HS-27A (cell line): ENCODE measurements around the gene MYH13.
"Not testable (repeated sequence)": the region's sequence is repeated elsewhere in the genome, so short reads cannot be mapped to it uniquely, and the experiment has no call there.

Experiments used
- DNase-seq: peaks from one replicate; pipeline ENCODE4 v3.0.0-alpha.2; 2012; ENCODE audit warnings: low read depth, missing footprints

MYH13 gene

DNA sequence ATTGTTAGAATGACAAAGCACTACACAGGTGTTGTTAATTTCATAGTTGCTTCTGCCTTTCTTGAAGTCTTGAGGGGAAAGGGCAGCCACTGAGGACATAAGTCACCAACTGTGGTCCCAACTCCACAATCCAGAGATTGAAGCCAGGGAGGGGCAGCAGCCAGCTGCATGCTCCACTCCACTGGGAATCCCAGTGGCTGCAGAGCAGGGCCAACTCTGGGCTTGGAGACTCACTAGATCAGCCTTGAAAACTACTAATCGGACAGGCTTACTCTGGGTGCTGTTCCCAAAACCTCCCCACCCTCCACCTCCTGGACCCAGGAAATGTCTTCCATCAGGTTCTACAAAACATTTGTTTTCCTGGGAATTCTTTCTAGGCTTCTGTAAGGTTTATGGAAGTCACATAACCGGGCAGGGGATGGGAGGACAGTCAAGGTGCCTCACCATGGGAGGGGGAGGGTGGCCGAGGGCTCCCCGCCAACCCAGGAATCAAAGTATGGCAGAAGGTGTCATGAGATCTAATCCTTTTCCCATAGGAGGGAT, 68.0 kb downstream of the MYH13 start:
- DNase-seq, result no peak

DNA sequence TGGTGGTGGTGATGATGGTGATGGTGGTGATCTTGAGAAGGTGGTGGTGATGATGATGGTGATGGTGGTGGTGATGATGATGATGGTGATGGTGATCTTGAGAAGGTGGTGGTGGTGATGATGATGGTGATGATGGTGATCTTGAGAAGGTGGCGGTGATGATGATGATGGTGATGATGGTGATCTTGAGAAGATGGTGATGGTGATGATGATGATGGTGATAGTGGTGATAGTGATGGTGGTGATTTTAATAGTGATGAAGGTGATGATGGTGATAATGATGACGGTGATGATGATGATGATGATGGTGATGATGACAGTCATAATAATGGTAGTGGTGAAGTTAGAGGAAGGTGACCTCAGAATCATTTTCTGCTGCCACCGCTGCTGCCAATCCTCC, 75.1 kb downstream of the MYH13 start:
- no peak for DNase-seq

DNA sequence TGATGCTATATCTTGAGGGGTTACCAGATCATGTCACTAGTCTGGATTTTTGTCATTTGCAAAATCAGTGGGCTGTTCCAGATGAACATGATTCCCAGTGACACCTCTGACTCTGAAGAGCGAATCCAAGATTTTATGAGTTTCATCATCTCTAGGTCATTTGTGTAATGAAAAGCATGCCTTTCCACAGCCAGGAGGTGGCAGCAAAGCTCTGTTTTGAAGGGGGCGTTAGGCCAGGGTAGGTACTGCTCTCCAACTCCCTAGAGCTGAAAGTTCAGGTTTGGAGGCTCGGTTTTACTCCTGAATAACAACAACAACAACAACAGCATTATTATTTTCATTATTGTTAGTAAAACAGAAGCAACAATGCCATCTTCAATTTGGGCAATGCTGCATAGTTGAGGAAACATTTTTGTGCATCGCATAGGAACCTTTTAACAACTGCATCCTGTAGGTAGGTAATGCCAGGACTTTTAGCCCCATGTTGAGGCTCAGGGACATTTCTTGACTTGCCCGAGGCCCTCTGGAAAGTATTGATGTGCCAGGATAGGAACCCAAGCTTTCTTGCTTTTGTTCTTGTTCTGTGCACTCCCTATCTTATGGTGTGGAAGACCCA, 77.0 kb downstream of the MYH13 start:
- peak; percentile 5 for DNase-seq

- no peak for DNase-seq
These were observed 78.6 kb downstream of the MYH13 start for GRCh38 chr17:10294180-10294579.

GRCh38 chr17:10292057-10292937, 80.5 kb downstream of the MYH13 start:
- no peak for DNase-seq

- not testable (repeated sequence) for DNase-seq
These were observed 81.2 kb downstream of the MYH13 start for GRCh38 chr17:10291576-10291975.

- no peak for DNase-seq
These were observed 82.8 kb downstream of the MYH13 start for GRCh38 chr17:10290041-10290440.

- no peak for DNase-seq
These were observed 86.5 kb downstream of the MYH13 start for GRCh38 chr17:10286324-10286723.

GRCh38 chr17:10285896-10286295, 86.9 kb downstream of the MYH13 start:
- DNase-seq, result no peak

GRCh38 chr17:10280068-10280467, 92.7 kb downstream of the MYH13 start:
- DNase-seq, result no peak

- DNase-seq, result no peak
These were observed 94.6 kb downstream of the MYH13 start for GRCh38 chr17:10278218-10278617.

DNA sequence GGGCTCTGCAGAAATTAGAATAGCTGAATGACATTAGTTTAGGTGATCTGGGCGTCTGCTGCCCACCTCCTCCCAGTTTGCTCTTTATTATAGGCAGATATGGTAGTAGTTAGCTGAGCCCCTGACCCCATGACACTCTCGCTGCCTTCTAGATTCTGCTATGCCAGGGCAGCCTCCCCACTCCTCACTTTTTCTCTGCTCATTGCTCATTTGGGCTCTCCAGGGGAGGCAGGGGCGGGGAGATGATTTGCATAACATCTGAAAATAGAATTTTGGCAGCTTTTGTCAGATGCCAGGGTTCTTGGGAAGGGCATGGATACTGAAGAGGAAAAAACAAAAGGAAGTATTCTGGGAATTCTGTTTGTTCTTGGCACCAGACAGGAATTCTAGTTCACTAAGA, 96.4 kb downstream of the MYH13 start:
- no peak for DNase-seq

DNA sequence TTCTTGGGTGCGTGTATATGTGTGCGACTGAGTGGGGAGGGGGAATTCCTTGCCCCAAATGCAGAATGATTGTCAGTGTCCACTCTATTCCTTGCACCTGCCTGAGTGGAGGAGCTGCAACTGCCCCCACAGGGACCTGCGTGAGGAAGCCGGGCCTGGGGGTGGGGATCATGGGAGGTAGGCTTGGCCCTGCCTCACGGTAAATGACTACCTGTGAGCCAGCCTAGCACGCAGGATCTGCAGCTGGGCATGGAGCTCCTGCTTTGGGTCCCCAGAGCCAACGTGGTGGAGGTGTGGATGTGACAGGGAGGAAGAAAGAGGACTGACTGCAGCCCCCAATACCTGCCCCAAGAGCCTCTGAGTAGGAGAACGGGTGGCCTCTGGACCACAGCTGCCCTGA, 97.4 kb downstream of the MYH13 start:
- DNase-seq, result no peak

- DNase-seq, result no peak
These were observed 101.7 kb downstream of the MYH13 start for GRCh38 chr17:10271106-10271562.

GRCh38 chr17:10270258-10270657, 102.5 kb downstream of the MYH13 start:
- DNase-seq, result no peak

- DNase-seq, result no peak
These were observed 104.8 kb downstream of the MYH13 start for GRCh38 chr17:10268005-10268404.

DNA sequence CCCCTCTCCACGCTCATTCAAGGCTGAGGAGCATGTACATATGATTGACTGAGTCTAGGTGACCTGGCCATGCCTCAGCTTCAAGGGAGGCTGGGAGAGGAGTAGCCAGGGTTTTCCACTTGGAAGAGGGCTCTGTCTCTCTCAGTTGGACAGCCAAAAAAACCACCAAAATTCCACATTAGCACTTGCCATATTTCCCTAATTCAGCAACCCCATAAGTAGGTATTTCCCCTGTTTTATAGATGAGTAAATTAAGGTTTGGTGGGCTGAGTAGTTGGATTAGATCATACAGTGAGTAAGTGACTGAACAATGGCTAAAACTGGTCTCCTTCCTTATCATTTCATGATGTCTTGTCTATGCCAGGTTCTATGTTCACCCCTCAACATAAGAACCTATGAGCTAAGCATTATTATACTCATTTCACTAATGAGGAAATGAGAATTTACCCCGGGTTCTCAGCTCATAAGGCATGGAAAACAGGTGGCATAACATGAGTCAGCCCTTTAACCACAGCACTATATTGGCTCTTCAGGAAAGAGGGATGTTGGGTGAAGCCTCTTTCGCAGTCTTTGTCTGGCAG, 106.4 kb downstream of the MYH13 start:
- DNase-seq, result no peak

- no peak for DNase-seq
These were observed 107.6 kb downstream of the MYH13 start for GRCh38 chr17:10265100-10265810.

- no peak for DNase-seq
These were observed 108.8 kb downstream of the MYH13 start for GRCh38 chr17:10264051-10264450.

DNA sequence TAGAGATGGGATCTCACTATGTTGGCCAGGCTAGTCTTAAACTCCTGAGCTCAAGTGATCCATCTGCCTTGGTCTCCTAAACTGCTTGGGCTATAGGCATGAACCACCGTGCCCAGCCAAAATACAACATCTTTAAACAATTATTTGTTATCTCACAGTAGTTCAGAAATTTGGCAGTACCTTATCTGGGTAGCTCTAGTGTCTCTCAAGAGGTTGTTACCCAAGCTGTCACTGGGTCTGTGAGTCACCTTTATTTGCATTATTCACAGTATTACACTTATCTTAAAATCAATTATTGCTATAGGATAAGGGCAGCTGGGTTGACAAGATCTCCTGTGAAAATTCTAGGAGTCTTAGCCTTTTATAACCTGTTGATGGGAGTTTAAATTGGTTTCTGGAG, 110.4 kb downstream of the MYH13 start:
- no peak for DNase-seq

- no peak for DNase-seq
These were observed 111.7 kb downstream of the MYH13 start for GRCh38 chr17:10261098-10261497.
